ENCODE data around the gene OTX2. TPM values are rescaled to one million over a fixed set of nuclear protein-coding genes. Genes with fewer than 3 reads are reported as not detected.

OTX2 gene
- total and polyA plus RNA-seq, 12 donors = not detected

DNA sequence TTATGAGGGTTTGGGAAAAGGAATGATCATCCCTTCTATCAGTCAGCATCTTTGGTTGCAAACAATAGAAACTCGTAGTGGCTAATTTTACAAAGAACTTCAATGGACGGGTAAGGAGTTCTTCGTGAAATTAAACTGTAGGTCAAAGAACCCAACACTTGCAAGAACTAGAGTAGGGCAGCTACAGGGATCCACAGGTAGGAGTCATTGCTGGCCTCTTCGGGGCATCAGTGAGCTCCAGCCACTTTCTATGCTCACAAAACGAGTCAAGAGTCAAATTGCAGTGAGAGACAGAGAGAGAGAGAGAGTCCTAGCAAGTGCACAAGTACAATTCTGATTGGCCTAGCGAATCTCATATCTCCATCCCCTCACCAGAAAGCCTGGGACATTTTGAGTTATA is 29.9 kb upstream of the OTX2 start:
- no peak overlapping the region for H3K27ac ChIP-seq
- TF ChIP-seq, protein P1, sequence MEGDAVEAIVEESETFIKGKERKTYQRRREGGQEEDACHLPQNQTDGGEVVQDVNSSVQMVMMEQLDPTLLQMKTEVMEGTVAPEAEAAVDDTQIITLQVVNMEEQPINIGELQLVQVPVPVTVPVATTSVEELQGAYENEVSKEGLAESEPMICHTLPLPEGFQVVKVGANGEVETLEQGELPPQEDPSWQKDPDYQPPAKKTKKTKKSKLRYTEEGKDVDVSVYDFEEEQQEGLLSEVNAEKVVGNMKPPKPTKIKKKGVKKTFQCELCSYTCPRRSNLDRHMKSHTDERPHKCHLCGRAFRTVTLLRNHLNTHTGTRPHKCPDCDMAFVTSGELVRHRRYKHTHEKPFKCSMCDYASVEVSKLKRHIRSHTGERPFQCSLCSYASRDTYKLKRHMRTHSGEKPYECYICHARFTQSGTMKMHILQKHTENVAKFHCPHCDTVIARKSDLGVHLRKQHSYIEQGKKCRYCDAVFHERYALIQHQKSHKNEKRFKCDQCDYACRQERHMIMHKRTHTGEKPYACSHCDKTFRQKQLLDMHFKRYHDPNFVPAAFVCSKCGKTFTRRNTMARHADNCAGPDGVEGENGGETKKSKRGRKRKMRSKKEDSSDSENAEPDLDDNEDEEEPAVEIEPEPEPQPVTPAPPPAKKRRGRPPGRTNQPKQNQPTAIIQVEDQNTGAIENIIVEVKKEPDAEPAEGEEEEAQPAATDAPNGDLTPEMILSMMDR (IDR thresholded peaks at IDR 0.05) = no peak
- no peak for TF ChIP-seq POLR2A (IDR thresholded peaks at IDR 0.05)
- intact Hi-C loops (cut with DNase I) = no loop called here
- no peak overlapping the region for H3K4me3 ChIP-seq
- H3K27me3 ChIP-seq = peaks cover 6% of the 10 kb centered on the region
- DNase-seq = no peak
- H3K36me3 ChIP-seq (replicated peaks in 1 of 2) = no peaks in the 10 kb centered on the region
- 42 to 63% (median 57%) methylated on average over 6 of the region's 6 CpGs for WGBS, 4 donors
- H3K4me1 ChIP-seq (replicated peaks in 1 of 2) = no peaks in the 10 kb centered on the region
- H3K9me3 ChIP-seq (replicated peaks in 1 of 3) = no peaks in the 10 kb centered on the region

DNA sequence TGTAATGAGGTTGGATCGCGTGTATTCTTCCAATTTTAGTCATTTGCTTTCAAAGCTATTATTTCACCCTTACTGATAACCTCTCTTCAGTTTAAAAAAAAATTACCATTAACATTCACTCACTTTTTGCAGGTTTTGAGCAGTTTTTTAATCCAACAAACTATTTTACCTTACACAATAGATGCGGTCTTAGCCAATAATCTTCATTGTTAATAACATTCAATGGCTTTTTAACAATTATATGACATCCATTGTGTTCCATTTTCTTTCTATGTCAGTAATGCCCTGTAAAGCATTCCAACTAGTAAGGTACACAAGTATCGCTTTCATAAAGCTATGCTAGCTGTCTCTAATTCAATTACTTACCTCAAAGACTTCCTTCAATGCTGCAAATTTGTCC is 18.9 kb upstream of the OTX2 start:
- no peaks in the 10 kb centered on the region for H3K9me3 ChIP-seq (replicated peaks in 1 of 3)
- H3K27me3 ChIP-seq = peaks cover 3% of the 10 kb centered on the region
- no peak overlapping the region for H3K27ac ChIP-seq
- no peak for DNase-seq
- intact Hi-C loops (cut with DNase I) = no loop called here
- WGBS, 4 donors = 81 to 89% (median 85%) methylated on average over 4 of the region's 4 CpGs
- TF ChIP-seq POLR2A (IDR thresholded peaks at IDR 0.05) = no peak
- TF ChIP-seq, protein P1 (IDR thresholded peaks at IDR 0.05) = no peak
- no peak overlapping the region for H3K4me3 ChIP-seq
- H3K4me1 ChIP-seq (replicated peaks in 1 of 2) = no peaks in the 10 kb centered on the region
- no peaks in the 10 kb centered on the region for H3K36me3 ChIP-seq (replicated peaks in 1 of 2)

DNA sequence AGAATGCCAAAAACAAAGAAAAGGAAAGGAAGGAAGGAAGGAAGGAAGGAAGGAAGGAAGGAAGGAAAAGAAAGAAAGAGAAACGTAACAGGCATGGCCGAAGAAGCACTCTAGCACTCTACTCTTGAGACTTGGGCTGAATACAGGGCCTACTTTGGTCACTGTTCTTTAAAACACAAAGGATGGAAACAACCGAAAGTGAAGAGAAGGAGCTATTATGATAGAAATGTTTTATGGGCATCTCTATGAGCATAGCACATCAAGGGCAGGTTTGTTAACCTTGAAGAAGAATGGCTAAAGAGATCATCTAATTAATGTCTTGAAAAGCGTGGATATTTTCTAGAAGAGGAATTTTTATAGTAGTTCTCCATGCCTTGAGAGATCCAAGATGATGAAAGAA is 15.9 kb upstream of the OTX2 start:
- intact Hi-C loops (cut with DNase I) = no loop called here
- H3K36me3 ChIP-seq (replicated peaks in 1 of 2) = no peaks in the 10 kb centered on the region
- WGBS, 4 donors = 65 to 76% (median 72%) methylated on average over 4 of the region's 4 CpGs
- H3K27me3 ChIP-seq = peaks cover 12% of the 10 kb centered on the region
- H3K4me3 ChIP-seq = no peak overlapping the region
- no peaks in the 10 kb centered on the region for H3K4me1 ChIP-seq (replicated peaks in 1 of 2)
- no peaks in the 10 kb centered on the region for H3K9me3 ChIP-seq (replicated peaks in 1 of 3)
- H3K27ac ChIP-seq = no peak overlapping the region
- DNase-seq = no peak
- TF ChIP-seq, protein P1 (IDR thresholded peaks at IDR 0.05) = no peak
- no peak for TF ChIP-seq POLR2A (IDR thresholded peaks at IDR 0.05)

DNA sequence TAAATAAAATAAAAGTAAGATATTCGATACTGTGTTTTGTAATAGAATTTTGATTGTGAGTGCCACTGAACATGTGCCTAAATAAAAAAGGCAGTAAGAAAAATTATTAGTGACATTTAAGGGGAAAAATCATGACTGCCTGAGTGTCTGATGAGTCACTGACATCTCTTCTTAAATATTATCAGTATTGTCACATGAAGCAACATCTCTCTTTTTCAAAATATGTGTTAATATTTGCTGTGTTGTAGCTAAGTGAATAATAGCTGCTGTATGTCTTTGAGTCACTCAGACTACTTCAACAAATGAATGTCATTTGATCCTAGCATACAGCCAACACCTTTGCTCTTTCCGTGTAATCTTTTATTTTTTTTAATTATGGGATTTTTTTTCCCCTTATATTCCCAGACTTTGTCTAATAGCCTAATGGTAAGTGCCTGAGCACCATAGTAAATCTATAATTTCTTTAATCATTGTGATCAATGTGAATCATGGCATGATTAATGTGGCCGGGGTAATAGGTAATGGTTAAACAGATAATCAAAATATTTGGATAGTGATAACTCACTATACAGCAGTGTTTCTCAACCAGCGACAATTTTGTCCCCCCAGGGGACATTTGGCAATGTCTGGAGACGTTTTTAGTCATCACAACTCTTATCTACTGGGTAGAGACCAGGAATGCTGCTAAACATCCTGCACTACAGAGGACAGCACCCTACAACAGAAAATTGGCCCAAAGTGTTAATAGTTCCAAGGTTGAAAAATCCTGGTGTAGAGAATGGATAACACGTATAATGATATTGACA is 11.7 kb upstream of the OTX2 start:
- Histone ChIP-seq H3K4me1 (replicated peaks in 1 of 2) (no peaks in the 10 kb centered on the region), H3K27ac (no peak overlapping the region), H3K36me3 (replicated peaks in 1 of 2) (no peaks in the 10 kb centered on the region), H3K27me3 (peaks cover 44% of the 10 kb centered on the region), H3K4me3 (no peak overlapping the region), H3K9me3 (replicated peaks in 1 of 3) (no peaks in the 10 kb centered on the region)
- TF ChIP-seq POLR2A (IDR thresholded peaks at IDR 0.05) = no peak
- TF ChIP-seq, protein P1 (IDR thresholded peaks at IDR 0.05) = no peak
- intact Hi-C loops (cut with DNase I) = no loop called here
- no peak for DNase-seq
- WGBS, 4 donors = 48 to 52% (median 50%) methylated on average over 6 of the region's 6 CpGs

Data from adrenal gland (tissue), 12 donors.